Dedifferentiated amniotic fluid mesenchymal stem cell (primary cell): ENCODE data around the gene KRT83.
"Not testable (repeated sequence)": the region's sequence is repeated elsewhere in the genome, so short reads cannot be mapped to it uniquely, and the experiment has no call there.

Experiments used
- DNase-seq: peaks from one replicate; pipeline ENCODE4 v3.0.0-alpha.2; 2016; ENCODE audit errors: extremely low spot score

The KRT83 gene

DNA sequence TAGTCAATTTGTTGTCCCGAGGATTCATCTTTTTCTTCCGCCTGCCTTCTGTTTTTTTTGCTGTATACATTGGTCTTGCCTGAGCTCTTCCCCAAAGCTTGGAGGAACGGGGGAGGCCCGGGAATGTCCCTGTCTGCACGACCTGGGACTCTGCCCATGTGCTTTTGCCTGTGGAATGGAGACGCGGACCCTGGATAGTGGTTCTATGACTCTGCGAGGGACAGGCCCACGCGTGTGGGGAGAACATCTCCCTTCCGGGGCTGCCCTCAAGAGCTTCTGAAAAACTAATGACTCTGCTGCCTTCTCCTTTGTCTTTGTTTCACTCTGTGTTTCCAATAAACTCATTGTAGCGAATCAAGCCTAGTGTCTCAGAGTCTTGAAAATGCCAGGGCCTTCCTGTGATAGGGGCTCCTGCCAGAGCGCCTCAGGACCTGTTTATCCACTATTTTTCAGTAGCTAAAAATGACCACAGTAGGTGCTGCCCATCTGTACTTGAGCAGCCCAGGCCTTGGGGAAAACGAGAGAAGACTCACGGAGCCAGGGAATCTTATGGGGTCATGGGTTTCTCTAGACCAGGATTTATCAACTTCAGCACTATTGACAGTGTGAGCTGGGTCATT is 12.3 kb downstream of the KRT83 start:
- DNase-seq = no peak

DNA sequence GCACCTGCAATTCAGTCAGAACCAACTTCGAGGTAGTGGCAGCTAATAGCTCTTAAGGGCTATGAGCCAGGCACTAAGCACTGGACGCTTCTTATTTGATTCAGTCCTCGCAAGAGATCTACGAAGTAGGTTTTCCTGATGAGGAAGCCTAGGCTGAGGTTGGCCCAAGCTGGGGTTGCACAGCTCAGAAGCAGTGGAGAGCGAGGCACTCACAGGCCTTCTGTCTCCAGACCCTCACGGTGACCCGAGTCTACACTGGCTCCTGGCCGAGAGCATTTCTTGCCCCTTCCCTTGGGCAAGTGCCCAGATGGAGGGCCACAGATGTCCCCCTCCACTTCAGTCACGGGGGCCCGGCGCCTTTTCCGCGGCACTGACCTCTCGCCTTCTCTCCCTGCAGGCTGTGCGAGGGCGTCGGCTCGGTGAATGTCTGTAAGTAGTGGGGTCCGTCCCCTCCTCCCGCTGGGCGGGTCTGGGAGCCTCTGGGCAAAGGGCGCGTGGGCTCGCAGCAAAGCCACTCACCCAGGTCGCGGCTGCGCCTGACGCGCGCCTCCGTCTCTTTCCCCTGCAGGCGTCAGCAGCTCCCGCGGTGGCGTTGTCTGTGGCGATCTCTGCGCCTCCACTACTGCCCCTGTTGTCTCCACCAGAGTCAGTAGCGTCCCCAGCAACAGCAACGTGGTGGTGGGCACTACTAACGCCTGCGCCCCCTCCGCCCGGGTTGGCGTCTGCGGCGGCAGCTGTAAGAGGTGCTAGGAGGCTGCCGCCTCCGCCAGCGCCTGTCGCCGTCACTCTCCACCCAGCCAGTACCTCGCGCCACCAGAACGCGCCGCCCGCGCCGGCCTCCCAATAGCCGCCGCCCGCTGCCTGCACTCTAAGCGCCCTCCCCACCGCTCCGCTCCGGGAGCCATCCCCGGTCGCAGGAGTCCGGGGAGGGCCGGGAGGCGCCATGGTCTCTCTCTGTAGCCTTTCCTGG is 13.1 kb downstream of the KRT83 start:
- DNase-seq = no peak

DNA sequence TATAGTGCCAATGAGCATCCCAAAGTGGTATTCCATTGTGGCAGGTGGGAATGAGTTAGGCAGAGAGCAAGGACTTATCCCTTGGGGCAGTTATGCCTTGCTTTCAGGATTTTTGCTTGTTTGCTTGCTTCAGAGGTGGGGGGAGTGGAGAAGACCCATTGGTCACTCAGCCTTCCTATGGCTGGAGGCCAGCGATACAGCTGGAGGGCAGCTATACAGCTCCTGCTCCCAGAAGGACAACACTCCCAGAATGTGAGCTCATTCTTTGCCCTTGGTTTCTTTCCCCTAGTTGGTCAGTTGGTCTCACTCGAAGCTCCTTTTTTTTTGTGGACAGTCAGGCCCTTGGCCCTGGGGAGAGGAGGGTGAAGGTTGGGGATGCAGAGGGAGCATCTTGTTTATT is 14.5 kb downstream of the KRT83 start:
- no peak for DNase-seq

DNA sequence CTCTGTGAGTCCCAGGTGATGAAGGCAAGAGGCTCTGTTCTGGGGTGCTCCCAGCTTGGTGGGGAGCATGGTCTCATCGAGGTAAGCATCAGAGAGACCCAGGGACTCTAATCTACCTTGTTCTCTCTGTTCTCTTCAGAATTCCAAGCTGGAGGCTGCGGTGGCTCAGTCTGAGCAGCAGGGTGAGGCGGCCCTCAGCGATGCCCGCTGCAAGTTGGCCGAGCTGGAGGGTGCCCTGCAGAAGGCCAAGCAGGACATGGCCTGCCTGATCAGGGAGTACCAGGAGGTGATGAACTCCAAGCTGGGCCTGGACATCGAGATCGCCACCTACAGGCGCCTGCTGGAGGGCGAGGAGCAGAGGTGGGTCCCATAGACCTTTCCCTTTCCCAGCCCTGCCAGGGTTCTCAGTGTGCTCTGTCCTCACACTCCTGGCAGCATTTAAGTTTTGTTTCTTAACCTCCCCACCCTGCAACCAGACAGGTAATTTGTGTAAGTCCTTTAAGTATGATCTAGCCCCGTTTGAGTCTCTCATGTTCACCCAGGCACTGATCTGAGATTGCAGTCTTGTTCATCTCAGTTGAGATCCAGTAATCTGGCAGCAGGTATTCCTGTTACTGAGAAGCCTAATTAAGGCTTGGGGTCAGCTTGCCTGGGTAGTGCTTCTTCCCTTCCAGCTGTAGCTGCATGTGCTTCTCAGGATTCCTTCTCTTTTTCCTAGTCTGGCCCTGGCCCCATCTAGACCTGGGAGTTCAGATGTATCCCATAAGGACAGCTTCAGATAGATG is 15.1 kb downstream of the KRT83 start:
- DNase-seq = no peak

DNA sequence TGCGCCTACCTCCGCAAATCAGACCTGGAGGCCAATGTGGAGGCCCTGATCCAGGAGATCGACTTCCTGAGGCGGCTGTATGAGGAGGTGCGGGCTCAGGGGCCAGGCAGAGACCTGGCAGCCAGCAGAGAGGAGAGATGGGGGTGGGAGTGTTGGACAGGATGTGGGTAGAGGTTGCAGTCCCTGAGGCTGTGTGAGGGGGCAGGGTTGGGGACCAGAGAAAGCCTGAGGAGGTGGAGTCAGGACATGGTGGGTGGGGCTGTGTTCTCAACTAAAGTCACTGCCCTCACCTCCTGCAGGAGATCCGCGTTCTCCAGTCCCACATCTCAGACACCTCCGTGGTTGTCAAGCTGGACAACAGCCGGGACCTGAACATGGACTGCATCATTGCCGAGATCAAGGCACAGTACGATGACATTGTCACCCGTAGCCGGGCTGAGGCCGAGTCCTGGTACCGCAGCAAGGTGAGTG is 16.2 kb downstream of the KRT83 start:
- not testable (repeated sequence) for DNase-seq

DNA sequence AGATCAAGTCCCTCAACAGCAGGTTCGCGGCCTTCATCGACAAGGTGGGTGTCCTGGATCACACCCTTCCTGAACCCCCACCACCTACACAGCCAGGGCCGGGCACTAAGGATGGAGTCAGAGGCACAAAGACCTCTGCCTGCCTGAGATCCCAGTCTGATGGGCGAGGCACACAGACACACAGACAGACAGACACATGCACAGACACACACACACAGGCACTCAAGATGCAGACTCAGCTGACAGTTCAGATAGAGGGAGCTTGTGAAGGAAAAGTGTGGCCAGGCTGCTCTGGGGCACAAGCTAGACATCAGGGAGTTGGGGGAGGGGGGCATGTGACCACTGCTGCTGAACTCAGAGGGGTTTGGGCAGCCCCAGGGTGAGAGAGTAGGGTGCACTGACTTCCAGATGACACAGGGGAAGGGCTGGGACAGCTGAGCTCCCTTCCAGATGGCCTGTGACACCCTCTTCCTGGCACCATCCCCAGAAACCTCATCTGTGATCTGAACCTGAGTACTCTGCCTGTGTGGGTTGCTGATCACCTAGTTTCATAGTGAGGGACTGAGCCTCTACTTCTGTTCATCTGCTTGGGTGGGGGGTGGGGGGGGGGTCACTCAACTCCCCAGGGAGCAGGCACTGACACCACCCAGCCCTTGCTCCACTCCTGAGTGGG is 18.8 kb downstream of the KRT83 start:
- not testable (repeated sequence) for DNase-seq

DNA sequence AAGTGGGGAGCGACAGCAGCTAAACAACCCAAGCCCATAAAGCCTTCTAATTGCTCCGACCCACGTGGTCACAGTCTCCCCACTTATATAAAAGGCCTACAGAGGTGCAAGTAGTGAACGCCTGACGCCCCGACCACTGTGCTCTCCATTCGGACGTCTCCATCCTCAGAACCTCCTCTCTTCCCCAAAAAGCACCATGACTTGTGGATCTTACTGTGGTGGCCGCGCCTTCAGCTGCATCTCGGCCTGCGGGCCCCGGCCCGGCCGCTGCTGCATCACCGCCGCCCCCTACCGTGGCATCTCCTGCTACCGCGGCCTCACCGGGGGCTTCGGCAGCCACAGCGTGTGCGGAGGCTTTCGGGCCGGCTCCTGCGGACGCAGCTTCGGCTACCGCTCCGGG is 19.5 kb downstream of the KRT83 start:
- DNase-seq = not testable (repeated sequence)

GRCh38 chr12:52300796-52301691 is 20.2 kb downstream of the KRT83 start:
- DNase-seq = no peak

DNA sequence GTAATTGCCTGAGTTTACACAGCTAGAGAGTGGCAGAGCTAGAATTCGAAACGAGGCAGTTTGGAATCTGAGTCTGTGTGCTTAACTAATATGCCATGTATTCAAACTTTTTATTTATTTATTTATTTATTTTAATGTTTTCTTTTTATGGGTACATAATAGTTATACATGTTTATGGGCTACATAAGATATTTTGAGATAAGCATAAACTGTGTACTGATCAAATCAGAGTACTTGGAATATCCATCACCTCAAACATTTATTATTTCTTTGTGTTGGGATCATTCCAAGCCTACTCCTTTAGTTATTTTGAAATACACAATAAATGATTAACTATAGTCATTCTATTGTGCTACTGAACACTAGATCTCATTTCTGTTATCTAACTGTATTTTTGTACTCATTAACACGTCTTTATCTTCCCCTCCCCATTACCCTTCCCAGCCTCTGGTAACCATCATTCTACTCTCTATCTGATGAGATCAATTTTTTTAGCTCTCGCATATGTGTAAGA is 22.5 kb downstream of the KRT83 start:
- DNase-seq = no peak

DNA sequence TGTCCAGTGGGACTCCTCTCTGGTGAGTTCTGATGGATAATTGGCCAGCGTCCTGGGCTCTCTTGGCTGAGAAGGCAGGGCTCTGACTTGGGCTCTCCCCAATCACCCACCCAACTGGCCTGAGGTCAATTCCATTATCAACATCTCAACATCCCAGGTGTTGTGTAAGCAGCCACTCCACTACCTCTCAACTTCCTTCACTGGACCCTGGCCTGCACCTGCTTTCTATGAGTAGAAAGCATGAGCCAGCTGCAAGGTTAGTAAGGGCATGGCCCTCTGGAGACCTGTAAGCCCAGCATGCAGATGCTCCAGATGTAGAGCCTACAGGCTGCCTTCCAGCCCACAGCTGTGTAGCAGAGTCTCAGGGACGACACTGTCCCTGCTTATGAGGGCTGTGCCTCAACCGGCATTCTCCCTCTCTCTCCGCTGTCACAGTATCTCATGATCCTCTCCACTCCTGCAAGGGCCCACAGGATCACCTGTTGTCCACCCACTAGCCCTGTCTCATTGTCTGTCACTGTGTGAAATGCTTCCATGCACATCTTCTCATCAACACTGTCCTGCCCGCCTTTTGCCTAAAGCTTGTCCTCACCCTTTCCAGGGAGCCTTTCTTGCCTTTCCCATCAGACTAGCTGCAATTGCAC is 24.5 kb downstream of the KRT83 start:
- DNase-seq = no peak

DNA sequence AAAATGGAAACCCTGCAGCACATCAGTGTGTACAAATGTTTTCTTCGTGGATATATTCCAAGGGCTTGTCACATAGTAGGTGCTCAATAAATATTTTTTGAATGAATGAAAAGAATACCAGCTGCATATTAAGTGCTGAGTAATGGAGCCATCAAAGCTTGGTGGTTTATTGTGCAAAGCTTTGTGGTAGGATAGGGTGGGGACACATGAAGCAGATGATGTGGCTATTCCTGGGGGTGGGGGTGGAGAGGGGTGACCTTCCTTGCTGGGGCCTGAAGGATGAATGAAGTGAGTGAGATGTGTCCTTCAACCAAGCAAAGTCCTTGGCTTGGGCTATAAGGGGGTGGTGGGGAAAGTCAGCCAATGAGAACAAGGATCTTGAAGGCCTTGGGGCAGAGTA is 25.5 kb downstream of the KRT83 start:
- no peak for DNase-seq

DNA sequence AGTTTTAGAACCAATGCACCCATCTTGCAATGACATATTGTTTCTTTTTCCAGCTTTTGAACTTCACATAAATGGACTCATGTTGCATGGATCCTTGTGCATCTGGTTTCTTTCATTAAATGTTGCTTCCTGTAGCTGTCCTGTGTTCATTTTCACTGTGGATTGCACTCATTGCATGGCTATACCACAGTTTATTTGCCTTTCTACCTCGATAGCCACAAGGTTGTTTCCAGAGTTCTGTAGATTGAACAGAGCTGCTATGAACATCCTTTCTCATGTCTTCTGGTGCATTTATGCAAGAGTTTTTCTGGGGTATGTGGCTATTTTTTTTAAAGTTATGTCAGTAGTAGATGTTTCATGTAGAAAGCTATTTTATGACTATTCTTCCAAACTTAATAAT is 26.4 kb downstream of the KRT83 start:
- no peak for DNase-seq

DNA sequence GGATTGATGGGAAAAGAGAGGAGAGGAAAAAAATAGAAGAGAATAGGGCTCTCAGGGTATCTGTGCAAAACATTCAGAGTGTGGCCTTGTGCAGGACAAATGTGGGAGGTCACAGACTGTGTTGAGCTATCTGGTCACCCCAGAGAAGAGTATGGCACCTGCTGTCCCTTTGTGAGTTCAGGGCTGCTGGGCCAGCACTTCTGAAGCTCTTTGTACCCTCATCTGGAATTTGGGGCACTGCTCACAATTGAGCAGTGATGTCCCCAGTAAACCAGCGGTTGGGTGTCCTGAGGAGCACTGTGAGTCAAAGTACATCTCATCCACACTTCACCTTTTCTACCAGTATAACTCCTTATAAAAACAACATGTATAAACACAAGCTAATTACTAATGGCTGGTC is 27.3 kb downstream of the KRT83 start:
- no peak for DNase-seq

- no peak for DNase-seq
Observed at GRCh38 chr12:52291267-52291935, 29.8 kb downstream of the KRT83 start, which contains the start of gene KRT81. Gene KRT81 (minus strand): TSS chr12:52291534. CDS start chr12:52291465, 69 bp downstream.

DNA sequence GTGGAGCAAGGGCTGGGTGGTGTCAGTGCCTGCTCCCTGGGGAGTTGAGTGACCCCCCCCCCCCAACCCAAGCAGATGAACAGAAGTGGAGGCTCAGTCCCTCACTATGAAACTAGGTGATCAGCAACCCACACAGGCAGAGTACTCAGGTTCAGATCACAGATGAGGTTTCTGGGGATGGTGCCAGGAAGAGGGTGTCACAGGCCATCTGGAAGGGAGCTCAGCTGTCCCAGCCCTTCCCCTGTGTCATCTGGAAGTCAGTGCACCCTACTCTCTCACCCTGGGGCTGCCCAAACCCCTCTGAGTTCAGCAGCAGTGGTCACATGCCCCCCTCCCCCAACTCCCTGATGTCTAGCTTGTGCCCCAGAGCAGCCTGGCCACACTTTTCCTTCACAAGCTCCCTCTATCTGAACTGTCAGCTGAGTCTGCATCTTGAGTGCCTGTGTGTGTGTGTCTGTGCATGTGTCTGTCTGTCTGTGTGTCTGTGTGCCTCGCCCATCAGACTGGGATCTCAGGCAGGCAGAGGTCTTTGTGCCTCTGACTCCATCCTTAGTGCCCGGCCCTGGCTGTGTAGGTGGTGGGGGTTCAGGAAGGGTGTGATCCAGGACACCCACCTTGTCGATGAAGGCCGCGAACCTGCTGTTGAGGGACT is 30.6 kb downstream of the KRT83 start:
- not testable (repeated sequence) for DNase-seq

GRCh38 chr12:52287816-52288805 is 33.1 kb downstream of the KRT83 start:
- not testable (repeated sequence) for DNase-seq
